HG02588 (cell line): ENCODE results near the gene PSKH1.
"Not testable (repeated sequence)": the region's sequence is repeated elsewhere in the genome, so short reads cannot be mapped to it uniquely, and the experiment has no call there.

Experiments
- ATAC-seq: cut with Tn5 transposase; IDR thresholded peaks from one replicate; pipeline ENCODE4 v1.9.1; 2021; ENCODE audit warnings: mild to moderate bottlenecking, moderate library complexity; ENCODE audit not compliant: unreplicated experiment

PSKH1 gene

DNA sequence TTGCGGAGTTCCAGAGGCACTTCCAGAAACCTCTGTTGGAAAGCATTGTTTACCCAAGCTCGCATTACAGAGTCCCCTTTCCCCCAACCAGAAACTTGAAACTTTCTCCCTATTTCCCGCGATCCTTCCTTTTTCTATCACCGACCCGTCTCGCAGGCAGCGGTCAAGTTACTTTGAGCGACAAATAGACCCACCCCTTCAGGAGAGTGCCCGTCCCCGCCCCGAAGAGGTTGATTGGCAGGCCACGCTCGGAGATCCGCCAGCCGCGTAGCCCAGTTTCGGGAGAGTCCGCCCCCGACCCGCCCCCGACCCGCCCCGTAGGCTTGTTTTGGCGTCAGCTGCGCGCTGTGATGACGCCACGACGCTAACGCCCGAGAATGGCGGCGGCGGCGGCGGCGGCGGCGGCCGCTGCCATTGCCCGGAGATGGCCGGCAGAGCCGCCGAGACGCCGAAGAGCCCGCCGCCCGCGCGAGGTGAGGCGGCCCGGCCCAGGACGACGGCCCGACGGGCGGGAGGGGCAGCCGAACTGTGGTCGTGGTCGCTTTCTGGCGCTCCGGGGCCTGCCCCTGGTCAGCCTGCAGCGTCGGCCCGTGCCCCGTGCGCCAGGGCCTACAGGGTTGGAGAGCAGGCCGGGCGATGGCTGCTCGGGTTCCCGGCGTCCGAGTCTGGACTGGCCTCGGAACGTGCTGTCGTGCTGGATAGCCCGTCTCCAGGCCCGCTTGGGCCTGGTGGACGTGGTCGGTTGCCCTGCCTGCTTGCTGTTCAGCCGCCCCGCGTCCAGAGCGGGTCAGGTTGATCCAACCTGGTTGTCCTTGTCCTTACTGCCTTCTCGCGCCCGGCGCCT, at the start of gene PSKH1:
TSS of gene PSKH1 (plus strand) at position 356 of the 844 bp plus-strand sequence. CDS start 15,496 bp downstream, outside the sequence.
- ATAC-seq, result peak; percentile 71

DNA sequence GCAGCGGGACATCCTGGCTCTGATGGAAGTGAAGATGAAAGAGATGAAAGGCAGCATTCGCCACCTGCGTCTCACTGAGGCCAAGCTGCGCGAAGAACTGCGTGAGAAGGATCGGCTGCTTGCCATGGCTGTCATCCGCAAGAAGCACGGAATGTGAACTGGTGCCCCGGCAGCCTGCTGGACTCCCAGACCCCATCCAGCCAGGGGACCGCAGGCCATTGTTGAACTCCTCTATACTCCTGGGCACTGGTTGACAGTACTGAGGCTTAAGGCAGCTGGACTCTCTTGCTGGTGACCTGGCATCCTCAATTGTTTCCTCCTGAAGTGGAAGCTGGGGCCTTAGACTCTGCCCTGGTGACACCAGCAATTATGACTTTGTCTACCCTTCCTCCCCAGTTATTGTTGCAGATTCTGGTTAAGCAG, 49.7 kb upstream of the PSKH1 start:
- no peak for ATAC-seq

DNA sequence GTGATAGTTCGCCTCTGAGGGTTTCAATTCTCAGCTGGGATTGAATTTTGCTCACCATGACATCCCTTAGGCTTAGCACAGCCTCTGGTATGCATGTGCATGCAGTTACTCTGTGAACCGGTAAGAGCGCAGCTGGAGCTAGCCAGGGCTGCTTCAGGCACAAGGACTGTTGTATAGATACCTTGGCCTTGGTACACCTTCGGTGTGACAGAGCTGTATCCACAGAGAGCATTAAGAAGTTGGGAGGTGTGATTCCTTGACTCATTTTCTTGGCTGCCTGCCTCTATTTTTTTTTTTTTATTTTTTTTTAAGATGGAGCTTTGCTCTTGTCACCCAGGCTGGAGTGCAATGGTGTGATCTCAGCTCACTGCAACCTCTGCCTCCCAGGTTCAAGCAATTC, 48.6 kb upstream of the PSKH1 start:
- no peak for ATAC-seq

DNA sequence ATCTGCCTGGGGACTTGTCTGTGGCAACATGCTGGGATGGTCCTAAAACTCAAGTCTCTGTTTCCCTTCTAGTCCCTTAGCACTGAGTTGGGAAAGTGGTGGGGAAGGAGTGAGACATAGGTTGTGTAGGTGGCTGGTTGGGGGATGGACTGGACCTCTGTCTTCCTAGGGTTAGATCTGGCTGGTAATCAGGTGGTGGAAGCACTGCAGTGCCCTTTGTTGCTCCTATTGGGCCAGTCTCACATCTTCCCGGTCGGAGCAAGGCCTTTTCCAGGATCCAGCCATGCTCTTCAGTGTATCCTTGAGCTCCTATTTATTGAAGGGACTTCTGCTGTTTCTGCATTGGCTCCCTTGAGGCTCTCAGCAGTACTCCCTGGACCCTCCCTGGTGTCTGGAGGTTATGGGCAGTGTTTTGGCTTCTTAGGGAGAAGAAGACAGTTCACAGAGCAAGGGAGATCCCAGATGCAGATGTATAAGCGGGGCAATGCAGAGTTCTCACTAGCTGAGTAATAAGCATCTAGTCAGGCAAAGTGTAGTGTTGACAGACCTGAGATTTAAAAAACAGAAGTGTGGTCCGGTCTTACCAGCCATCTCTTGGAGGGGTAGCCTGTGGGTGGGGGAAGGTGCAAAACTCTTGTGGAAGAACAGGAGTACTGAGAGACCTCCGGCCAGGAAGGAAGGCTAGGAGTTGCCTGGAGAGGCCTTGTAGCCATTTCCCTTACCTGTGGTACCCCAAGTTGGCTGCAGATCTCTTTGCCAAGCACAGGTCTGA, 47.6 kb upstream of the PSKH1 start:
- no peak for ATAC-seq

DNA sequence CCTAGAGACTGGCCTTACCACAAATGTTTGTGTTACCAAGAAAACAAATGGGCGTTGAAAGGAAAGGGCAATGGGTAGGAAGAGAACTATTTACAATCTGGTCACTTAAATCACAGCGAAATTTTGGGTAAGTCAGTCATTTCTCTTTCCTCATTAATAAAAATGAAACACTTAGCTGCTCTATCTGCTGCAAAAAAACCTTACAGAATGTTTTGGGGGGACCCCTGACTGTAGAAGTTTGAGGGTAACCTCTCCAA, 47.1 kb upstream of the PSKH1 start:
- no peak for ATAC-seq

DNA sequence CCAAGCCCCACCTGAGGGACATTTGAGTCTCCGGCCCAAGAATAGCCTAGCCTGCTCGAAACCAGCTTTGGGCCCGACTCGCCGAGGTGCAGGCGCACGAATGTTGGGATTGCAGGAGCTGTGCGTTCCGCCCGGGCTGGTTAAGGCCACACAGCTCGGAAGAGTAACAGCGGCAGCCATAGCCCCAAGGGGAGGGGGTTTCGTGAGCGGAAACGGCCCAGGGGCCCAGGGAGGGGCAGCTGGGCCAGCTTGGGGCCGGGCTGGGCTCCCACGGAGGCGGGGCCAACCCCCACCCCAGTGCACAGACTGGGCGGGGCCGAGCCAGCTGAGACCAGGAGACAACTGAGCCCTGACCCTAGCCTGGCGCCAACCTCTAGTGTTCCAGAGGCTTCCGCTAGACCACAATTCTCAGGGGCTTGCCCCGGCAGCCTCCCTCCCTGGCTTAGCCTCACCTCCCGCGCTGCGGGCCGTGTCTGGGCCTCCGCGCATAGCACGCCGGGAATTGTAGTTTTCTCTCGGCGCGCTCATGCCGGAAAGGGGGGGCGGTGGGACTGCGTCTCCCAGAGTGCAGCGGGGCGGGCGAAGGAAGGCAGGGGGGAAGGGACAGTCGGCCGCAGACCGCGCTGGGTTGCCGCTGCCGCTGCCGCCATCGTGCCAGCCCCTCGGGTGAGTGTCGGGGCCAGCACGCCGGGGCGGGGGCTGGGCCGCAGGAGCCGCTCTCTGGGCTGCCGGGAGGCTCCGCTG, 46.6 kb upstream of the PSKH1 start, which contains the start of gene NUTF2:
TSS of gene NUTF2 (plus strand) at position 614 of the 744 bp plus-strand sequence. CDS start 18,198 bp downstream, outside the sequence.
- peak; percentile 56 for ATAC-seq

DNA sequence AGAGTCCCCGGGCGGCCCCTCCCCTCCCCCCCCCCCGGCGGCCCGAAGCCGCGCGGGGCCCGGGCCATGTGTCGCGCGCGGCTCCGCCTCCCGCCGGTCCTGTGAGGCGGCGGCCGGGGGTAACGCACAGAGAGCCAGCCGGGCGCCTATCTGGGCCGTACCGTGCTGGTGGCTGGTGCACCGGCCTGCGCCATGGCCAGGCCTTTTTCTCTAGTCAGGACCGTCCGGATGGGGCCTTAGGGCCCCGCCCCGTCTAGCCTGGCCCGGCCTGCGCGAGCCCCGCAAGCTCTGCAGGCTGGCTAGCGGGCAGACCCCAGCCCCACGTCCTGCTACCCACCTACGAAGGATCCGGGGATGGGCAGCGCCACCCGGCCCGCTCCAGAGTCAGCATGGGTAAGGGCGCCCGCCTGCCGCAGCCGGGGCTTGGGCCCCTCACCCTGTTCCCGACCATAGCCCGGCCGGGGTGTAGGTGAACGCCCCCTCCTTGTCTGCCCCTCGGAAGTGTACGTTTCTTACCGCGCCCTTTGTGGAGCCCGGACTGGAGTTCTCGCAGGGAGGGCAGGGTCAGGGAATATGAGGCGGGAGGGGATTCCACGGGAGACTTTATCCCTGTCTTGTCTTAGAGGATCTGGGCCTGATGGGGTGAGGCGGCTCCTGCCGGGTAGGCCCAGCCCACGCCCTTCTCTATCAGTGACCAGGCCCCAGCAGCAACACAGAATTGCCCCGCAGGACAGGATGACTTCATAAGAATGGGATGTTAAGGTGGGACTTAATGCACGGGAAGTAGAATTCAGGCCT, 45.8 kb upstream of the PSKH1 start, which contains the start of gene CENPT:
TSS of gene CENPT (minus strand) at position 630 of the 798 bp plus-strand sequence. CDS start 13,834 bp downstream, outside the sequence.
- ATAC-seq, result peak; percentile 37

DNA sequence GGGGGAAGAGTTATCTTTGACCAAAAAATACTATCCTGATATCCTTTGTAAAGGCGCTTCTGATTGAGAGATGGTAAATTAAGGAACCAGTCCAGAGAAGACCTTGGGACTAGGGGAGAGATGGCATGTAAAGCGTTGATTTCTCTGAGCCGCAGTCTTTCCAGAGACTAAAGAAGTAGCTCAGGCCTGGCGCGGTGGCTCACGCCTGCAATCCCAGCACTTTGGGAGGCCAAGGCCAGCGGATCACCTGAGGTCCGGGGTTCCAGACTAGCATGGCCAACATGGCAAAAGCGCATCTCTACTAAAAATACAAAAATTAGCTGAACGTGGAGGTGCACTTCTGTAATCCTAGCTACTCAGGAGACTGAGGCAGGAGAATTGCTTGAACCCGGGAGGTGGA, 44.9 kb upstream of the PSKH1 start:
- no peak for ATAC-seq

DNA sequence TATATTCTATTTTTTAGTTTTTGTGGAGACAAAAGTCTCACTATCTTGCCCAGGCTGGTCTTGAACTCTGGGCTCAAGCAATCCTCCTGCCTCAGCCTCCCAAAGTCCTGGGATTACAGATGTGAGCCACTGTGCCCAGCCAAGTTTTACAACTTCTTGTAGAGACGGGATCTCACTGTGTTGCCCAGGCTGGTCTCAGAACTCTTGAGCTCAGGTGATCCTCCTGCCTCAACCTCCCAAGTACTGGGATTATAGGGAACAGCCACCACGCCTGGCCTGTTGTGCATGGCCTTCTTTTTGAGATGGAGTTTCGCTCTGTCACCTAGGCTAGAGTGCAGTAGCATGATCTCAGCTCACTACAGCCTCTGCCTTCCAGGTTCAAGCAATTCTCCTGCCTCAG, 39.4 kb upstream of the PSKH1 start:
- no peak for ATAC-seq

DNA sequence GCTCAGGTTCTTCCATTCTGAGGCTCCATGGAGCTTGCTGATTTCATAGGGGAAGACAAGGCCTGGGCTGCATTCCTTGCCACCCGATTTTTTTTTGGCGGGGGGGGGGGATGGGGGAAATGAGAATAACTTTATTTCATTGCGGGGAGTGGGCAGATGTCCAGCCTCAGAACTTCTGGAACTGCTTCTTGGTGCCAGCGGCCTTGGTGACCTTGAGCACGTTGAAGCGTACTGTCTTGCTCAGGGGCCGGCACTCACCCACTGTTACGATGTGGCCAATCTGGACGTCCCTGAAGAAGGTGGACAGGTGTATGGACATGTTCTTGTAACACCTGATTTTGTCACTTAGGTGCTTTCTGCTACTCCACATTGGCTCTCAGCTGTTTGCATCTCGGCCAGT, 37.3 kb upstream of the PSKH1 start:
- no peak for ATAC-seq

DNA sequence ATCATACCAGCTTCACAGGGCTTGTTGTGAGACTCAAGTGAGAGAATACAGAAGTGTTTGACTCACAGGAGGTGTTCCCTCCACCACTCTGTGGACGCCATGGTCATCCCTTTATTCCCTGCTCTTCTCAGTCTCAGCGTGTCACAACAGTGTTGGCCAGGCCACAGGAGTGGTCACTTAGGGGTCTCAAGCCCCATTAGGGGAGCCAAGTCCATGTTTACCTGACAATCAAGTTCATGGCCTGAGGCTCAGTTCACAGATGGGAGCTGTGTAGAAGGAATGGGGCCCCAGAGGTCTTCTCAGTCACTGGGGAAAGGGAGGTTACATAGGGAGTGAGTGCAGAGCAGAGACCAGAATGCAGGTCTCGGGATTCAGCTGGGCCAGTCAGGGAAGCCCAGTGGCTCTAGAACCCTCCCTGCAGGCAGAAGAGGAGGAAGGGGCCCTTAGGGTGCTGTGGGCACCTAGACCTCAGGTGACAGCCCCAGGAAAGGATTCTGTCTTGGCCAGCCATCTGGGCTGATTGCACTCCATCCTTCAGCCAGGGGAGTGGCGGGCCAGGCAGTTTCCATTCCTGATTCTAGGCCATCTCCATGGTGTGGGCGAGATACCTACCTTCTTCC, 36.0 kb upstream of the PSKH1 start:
- no peak for ATAC-seq

DNA sequence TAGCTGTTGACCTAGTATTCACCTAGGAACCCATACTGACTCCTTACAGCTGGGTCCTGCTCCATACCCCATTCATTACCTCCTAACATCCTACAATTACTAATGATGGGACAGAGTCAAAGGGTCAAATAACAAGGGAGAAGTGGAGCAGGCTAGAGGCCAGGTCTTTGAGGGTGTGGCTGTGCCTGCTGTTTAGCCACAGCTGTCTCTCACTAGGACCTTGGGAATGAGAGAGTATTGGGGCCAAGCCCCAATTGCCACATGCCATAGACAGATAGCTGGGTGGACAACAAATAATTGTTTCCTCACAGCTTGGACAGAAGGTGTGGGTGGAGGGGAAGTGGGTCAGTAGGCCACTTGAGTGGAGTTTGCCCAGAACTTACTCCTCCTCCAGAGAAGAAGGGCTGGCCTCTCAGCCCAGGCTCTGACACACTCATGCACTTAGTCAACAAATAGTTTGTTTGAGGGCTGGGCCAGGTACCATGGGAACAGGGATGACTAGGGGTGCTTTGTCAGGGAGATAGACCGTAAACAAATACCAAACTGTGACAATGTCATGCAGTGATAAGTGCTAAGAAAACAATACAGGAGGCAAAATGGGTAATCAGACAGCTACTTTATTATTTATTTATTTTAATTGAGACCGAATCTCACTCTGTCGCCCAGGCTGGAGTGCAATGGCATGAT, 35.4 kb upstream of the PSKH1 start:
- no peak for ATAC-seq

DNA sequence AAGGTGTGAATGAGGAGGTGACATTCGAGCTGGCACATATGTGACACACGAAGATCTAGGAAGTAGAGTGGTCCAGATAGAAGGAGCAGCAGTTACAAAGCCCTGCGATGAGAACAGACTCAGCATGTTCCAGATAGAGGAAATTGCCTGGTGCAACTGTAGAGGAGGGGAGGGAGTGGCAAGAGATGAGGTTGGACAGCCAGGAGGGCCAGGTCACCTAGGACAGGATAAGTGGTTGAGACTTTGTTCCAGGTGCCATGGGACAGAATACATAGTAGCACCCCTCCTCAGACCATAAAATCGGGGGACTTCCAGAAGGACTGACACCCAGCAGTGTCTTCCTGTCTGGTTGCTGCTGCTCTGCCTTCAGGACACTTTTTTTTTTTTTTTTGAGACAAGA, 34.6 kb upstream of the PSKH1 start:
- no peak for ATAC-seq

DNA sequence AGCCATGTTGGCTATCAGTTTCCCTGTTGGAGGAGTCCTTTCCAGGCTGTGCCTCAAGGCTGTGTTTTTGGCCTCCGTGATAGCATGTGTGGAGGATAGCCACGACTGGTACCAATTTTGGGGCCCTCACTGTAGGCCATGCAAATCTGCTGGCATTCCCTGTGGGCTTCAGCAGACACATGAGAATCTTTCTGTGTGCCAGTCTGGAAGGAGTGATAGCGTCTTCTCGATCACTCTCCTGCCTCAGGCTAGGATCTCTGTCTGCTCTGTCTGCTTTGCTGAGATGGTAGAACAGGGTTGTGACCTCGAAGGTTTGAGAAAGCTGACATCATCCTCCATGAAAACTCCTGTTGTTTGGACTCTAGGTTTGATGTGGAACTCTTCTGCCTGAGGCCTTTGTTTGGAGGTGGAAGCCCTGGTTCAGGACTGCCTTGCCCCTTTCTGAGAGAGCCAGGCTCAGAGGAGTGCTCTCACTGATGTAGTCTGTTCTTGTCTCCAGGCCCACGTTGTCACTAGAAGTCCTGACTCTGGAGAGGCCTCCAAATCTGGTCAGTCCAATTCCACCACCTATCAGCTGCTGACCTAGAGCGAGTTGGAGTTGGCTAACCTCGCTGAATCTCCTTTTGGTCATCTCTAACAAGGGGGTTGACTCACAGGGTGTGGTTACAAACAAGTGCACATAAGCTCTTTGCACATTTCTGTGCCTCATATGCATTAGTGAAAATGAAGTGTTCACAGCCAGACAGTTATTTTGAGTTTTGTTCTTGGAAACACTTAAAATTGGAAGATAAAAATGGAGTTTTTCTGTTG, 32.3 kb upstream of the PSKH1 start:
- ATAC-seq, result no peak

DNA sequence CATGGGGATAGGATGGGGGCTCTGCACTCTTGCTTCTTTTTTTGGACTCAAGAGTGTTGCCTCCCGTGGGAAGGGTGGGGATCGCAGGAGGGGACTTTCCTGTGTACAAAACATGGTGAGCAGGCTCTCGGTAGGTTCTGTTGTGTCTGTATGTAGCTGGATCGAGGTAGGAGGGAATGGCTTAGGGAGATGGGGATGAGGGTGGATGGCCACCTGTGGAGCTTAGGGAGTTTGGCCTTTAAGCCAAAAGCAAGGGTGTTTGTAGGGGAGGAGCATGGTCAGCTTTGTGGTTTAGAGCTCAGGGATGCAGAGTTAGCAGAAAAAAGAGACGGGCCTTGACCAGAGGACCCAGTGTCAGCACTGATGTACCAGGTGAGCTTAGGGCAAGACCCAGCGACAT, 31.2 kb upstream of the PSKH1 start:
- no peak for ATAC-seq

DNA sequence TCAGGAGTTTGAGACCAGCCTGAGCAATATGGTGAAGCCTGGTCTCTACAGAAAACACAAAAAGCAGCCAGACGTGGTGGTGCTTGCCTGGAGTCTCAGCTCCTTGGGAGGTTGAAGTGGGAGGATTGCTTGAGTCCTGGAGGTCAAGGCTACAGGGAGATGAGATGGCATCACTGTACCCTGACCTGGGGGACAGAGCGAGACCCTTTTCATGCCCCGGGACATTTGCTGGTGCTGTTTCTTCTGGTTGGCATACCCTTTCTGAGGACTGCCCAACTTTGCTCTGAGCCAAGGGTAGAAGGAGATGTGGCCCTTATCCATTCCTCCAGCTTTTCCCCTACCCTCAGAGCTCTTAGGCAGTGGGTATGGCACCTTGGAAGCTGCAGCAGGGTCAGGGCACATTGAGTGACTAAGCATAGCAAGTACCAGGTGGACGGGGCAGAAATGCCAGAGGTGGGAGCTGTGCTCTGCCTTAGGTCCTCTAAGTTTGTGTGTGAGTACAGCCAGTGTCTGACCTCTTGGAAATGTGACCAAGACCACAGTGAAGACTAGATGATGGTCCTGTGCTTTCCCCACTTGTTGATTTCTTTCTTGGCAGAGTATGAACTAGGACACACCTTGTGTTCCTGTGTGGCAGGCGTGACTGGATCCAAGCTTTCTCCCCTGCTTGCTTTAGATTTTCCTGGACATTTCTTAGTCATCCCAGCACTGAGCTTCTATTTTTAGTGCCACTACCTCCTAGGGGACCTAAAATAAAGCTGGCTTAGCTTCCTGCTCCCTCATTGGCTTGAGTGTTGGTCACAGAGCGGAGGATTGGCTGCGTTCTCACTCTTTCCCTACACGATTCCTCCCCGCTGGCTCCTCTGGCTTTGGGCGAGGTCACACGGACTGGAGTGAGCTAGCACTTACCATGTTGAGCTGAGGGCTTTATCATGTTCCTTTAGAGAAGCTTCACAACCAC, 30.2 kb upstream of the PSKH1 start:
- ATAC-seq, result no peak

DNA sequence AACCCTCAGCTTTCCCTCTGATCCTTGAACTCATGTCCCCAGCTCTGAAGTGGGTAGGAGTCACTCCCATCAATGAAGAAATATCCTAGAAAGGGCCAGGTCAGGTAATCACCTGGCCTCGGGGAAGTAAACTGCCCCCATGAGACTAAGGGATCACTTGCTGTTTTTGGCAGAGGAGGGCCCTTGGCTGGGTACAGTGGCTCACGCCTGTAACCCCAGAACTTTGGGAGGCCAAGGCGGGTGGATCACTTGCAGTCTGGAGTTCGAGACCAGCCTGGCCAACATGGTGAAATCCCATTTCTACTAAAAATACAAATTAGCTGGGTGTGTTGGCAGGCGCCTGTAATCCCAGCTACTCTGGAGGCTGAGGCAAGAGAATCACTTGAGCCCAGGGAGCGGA, 29.0 kb upstream of the PSKH1 start:
- ATAC-seq, result not testable (repeated sequence)

DNA sequence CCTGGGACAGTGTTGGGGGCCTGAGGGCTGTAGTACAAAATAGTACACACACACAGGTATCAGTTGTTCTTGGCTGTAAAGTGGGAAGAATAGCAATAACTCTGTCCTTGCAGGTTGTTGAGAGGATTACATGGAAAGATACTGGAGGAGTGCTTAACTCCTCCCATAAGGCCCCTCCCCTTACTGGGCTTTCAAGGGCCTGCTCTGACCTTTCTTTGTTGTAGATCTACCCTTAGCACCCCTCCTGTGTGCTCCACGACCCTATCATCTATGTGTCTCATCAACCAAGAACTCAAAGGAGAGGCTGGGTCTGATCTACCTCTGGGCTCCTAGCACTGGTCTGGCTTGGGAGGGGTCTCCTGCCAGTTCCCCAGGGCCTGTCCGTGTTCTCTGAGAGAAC, 28.5 kb upstream of the PSKH1 start:
- no peak for ATAC-seq
